B cell (primary cell): ENCODE results near the gene VAV3. TPM values are rescaled to one million over a fixed set of nuclear protein-coding genes. Genes with fewer than 3 reads are reported as not detected.

ENCODE experiments used
- ATAC-seq: fragments of 200-7000 bp; cut with Tn5 transposase; one replicate; pipeline ENCODE4 v1.10.0; 2021; ENCODE audit warnings: low read depth, mild to moderate bottlenecking, moderate number of reproducible peaks, moderate library complexity
- CTCF ChIA-PET: fragments of 350-600 bp; sonication (Branson Sonifier 250); formaldehyde crosslinking; loops from one replicate; lab custom pipeline; 2021; ENCODE audit warnings: antibody characterized with exemption, inconsistent platforms; lab: Charles Lee
- POLR2A ChIA-PET: fragments of 350-600 bp; sonication (Branson Sonifier 250); formaldehyde crosslinking; loops from one replicate; lab custom pipeline; 2021; ENCODE audit warnings: antibody characterized with exemption; lab: Charles Lee
- DNase-seq: peaks from one replicate; pipeline ENCODE4 v3.0.0; 2013
- H2AFZ ChIP-seq: 2 replicates; pipeline ENCODE4 v1.6.1; 2012; ENCODE audit warnings: mild to moderate bottlenecking, low read depth, low read length; ENCODE audit not compliant: insufficient read depth, poor library complexity, severe bottlenecking
- H3K27ac ChIP-seq, 2 donors: 1 replicate in 1 of 2; 2 replicates in 1 of 2; pipeline ENCODE4 v1.5.1; 2012 to 2013; ENCODE audit warnings: low read length in 2 of 2, mild to moderate bottlenecking in 2 of 2, moderate library complexity in 1 of 2
- H3K27me3 ChIP-seq, 4 experiments: fragments of 200-600 bp in 1 of 4; sonication (generic) in 1 of 4; replicated peaks in 1 of 4; 1 replicate in 2 of 4; 2 replicates in 2 of 4; pipeline versions ENCODE4 v1.6.1 to v1.7.0; 2013 to 2016; ENCODE audit warnings: low read length in 3 of 4, mild to moderate bottlenecking in 2 of 4, mixed read lengths in 1 of 4, moderate library complexity in 1 of 4; ENCODE audit not compliant: insufficient read depth in 4 of 4, control insufficient read depth in 3 of 4; ENCODE audit errors: control extremely low read depth in 1 of 4
- H3K36me3 ChIP-seq, 2 experiments: replicated peaks in 1 of 2; 1 replicate in 1 of 2; 2 replicates in 1 of 2; pipeline versions ENCODE4 v1.6.1 to v1.7.1; 2013; ENCODE audit warnings: low read length in 1 of 2; ENCODE audit not compliant: insufficient read depth in 2 of 2, control insufficient read depth in 1 of 2; ENCODE audit errors: control extremely low read depth in 1 of 2, extremely low read depth in 1 of 2
- H3K4me1 ChIP-seq, 2 donors: fragments of 200-600 bp in 1 of 2; sonication (generic) in 1 of 2; 1 replicate in 1 of 2; 2 replicates in 1 of 2; pipeline versions ENCODE4 v1.5.1 to v1.6.1; 2013 to 2017; ENCODE audit warnings: low read length in 2 of 2; ENCODE audit not compliant: control insufficient read depth in 2 of 2, insufficient read depth in 2 of 2
- H3K4me2 ChIP-seq: replicated peaks from 2 replicates; pipeline ENCODE3; 2012; ENCODE audit warnings: mild to moderate bottlenecking, low read depth, low read length; ENCODE audit not compliant: poor library complexity, severe bottlenecking
- H3K4me3 ChIP-seq, 5 experiments: fragments of 200-600 bp in 1 of 5; sonication (generic) in 1 of 5; 1 replicate in 3 of 5; 2 replicates in 2 of 5; pipeline versions ENCODE4 v1.5.1 to v1.7.0; 2011 to 2016; ENCODE audit warnings: low read length in 4 of 5, mild to moderate bottlenecking in 4 of 5, low read depth in 2 of 5, control low read depth in 1 of 5, moderate library complexity in 1 of 5; ENCODE audit not compliant: insufficient read depth in 1 of 5; ENCODE audit errors: control extremely low read depth in 1 of 5, extremely low read depth in 1 of 5
- H3K79me2 ChIP-seq: fragments of 200-600 bp; sonication (generic); one replicate; pipeline ENCODE4 v1.6.0; 2016; ENCODE audit warnings: low read length; ENCODE audit not compliant: control insufficient read depth, insufficient read depth
- H3K9ac ChIP-seq: fragments of 200-600 bp; sonication (generic); 2 replicates; pipeline ENCODE4 v1.6.1; 2017; ENCODE audit warnings: mild to moderate bottlenecking, low read length, moderate library complexity
- H3K9me3 ChIP-seq, 3 donors: one replicate each; pipeline versions ENCODE4 v1.6.1 to v1.7.1; 2013; ENCODE audit warnings: low read length in 2 of 3; ENCODE audit not compliant: control insufficient read depth in 2 of 3, insufficient read depth in 1 of 3; ENCODE audit errors: control extremely low read depth in 1 of 3
- H4K20me1 ChIP-seq: 2 replicates; pipeline ENCODE4 v1.6.0; 2012; ENCODE audit warnings: mild to moderate bottlenecking, low read length; ENCODE audit not compliant: insufficient read depth, control insufficient read depth, poor library complexity, severe bottlenecking
- H3K27ac Mint-ChIP-seq: one replicate; pipeline ENCODE4 v1.8.0; 2021; ENCODE audit warnings: mixed read lengths
- H3K27me3 Mint-ChIP-seq: one replicate; pipeline ENCODE4 v1.8.0; 2021; ENCODE audit warnings: mixed read lengths
- H3K4me1 Mint-ChIP-seq: one replicate; pipeline ENCODE4 v1.8.0; 2021; ENCODE audit warnings: mixed read lengths
- H3K4me3 Mint-ChIP-seq: one replicate; pipeline ENCODE4 v1.8.0; 2021; ENCODE audit warnings: mixed read lengths
- H3K9me3 Mint-ChIP-seq: one replicate; pipeline ENCODE4 v1.8.0; 2022; ENCODE audit warnings: mixed read lengths; ENCODE audit not compliant: insufficient read depth
- EZH2 ChIP-seq: IDR thresholded peaks from 2 replicates; pipeline ENCODE4 v1.6.1; 2012; ENCODE audit warnings: borderline replicate concordance, low read depth, mild to moderate bottlenecking, moderate library complexity, low read length; ENCODE audit not compliant: insufficient read depth, poor library complexity, severe bottlenecking
- WGBS: methylation state at CpG from one replicate; pipeline ENCODE4 v1.1.5; 2013; ENCODE audit warnings: missing lambda C conversion rate; ENCODE audit not compliant: insufficient coverage; 5-methylcytosine and 5-hydroxymethylcytosine counted together
- intact Hi-C: fragments of 100-400 bp; cut with micrococcal nuclease; formaldehyde crosslinking; loops from one replicate; pipeline ENCODE4 v1.10.0; 2022
- polyA plus RNA-seq: library from polyadenylated mRNA; depleted of rRNA; stranded (reverse); fragments of >200 nt; gene quantifications from 2 replicates; pipeline ENCODE4 v1.2.3, GENCODE V29; 2012
- total RNA-seq, 2 donors: library from RNA; stranded (reverse); fragments of 120-200 nt in 1 of 2; gene quantifications; 1 replicate in 1 of 2; 2 replicates in 1 of 2; pipeline versions ENCODE4 v1.2.3 to v1.2.4, GENCODE V29; 2013 to 2022
- TF ChIP-seq, protein P1 (sequence below): fragments of 200-600 bp; IDR thresholded peaks from one replicate; pipeline ENCODE4 v1.8.0; 2022; ENCODE audit warnings: antibody characterized with exemption, mild to moderate bottlenecking

The VAV3 gene
- total and polyA plus RNA-seq, 2 donors (not counting 1 experiment from before 2014, with no cell fraction given): 14.8 to 32.5 TPM

DNA sequence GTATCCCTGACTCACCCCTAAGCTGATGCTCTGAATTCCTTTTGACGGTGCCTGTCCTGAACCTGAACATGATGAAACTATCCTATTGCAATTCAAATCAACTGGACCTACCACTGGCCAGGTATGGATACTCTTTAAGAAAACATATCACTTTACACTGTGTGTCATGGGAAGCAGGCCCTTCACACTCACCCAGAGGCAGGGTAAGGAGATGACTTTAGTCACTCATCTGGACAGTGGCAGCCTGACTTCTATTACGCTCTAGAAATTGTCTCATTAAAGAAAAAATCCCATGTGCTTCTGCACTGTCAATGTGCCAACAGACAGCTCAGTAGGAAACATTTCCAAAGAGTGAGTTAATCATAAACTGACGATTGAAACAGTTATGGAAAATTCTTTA is 94.3 kb downstream of the VAV3 start:
- intact Hi-C loops: loop anchor here (1.0 kb wide), 1 partner anchor 15 kb away; no protein-coding TSS in a partner anchor
- peaks cover 90% of the 10 kb centered on the region for H3K4me1 Mint-ChIP-seq
- DNase-seq (no peak), ATAC-seq (no peak)
- Histone ChIP-seq H3K9me3 (peaks cover 0 to 2% (median 0%) of the 10 kb centered on the region in 3 donors), H3K4me2 (peak overlapping the region; percentile 68), H2AFZ (no peak overlapping the region), H3K27me3 (no peaks in the 10 kb centered on the region), H3K27ac (peak overlapping the region; percentile 23 to 86), H3K9ac (peak overlapping the region; percentile 16), H3K4me3 (no peak overlapping the region), H3K36me3 (no peaks in the 10 kb centered on the region), H3K4me1 (peaks cover 61 to 74% of the 10 kb centered on the region in 2 donors), H4K20me1 (no peaks in the 10 kb centered on the region), H3K79me2 (peaks cover 81% of the 10 kb centered on the region)
- H3K4me3 Mint-ChIP-seq: peak overlapping the region; percentile 10
- H3K9me3 Mint-ChIP-seq: peaks cover 9% of the 10 kb centered on the region
- TF ChIP-seq, protein P1, sequence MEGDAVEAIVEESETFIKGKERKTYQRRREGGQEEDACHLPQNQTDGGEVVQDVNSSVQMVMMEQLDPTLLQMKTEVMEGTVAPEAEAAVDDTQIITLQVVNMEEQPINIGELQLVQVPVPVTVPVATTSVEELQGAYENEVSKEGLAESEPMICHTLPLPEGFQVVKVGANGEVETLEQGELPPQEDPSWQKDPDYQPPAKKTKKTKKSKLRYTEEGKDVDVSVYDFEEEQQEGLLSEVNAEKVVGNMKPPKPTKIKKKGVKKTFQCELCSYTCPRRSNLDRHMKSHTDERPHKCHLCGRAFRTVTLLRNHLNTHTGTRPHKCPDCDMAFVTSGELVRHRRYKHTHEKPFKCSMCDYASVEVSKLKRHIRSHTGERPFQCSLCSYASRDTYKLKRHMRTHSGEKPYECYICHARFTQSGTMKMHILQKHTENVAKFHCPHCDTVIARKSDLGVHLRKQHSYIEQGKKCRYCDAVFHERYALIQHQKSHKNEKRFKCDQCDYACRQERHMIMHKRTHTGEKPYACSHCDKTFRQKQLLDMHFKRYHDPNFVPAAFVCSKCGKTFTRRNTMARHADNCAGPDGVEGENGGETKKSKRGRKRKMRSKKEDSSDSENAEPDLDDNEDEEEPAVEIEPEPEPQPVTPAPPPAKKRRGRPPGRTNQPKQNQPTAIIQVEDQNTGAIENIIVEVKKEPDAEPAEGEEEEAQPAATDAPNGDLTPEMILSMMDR: no peak
- TF ChIP-seq EZH2: no peak
- peak overlapping the region; percentile 61 for H3K27ac Mint-ChIP-seq
- H3K27me3 Mint-ChIP-seq: no peaks in the 10 kb centered on the region
- ChIA-PET POLR2A (no interaction called here), CTCF (no interaction called here)
- WGBS: no CpG with 5 or more reads among the region's 3 CpGs

DNA sequence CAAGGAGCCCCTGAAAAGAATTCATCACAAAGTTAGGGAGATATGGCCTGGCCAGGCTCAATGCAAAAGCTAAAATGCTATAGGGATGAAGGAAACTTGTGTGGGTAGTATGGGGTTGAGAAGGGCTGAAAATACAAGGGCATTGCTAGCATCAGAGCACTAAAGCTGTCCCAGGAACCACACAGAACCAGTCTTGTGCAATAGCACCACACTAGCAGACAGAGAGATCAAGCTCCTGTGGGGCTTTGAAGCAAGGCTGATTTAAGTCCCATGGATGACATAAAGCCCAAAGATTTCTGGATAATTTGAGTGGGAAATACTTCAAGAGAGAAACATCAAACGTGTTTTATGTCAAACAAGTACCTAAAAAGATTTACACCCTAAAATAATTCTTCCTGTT is 97.1 kb downstream of the VAV3 start:
- H3K4me2 ChIP-seq: no peak overlapping the region
- ChIA-PET POLR2A (no interaction called here), CTCF (interaction anchor here (0.6 kb wide), 1 partner anchor 98 kb away, joined by 3 read pairs; the partner anchor contains the start of gene VAV3)
- Mint-ChIP-seq H3K27ac (peak overlapping the region; percentile 42), H3K27me3 (no peaks in the 10 kb centered on the region), H3K4me1 (peaks cover 88% of the 10 kb centered on the region), H3K9me3 (peaks cover 6% of the 10 kb centered on the region), H3K4me3 (no peak overlapping the region)
- ATAC-seq (no peak), DNase-seq (no peak)
- intact Hi-C loops: loop anchor here (2.0 to 5.0 kb wide), 2 partner anchors 25 to 34 kb away; no protein-coding TSS in a partner anchor
- peaks cover 0 to 2% (median 1%) of the 10 kb centered on the region in 3 donors for H3K9me3 ChIP-seq
- H2AFZ ChIP-seq: no peak overlapping the region
- no CpG with 5 or more reads among the region's 1 CpG for whole genome bisulfite sequencing
- H3K27me3 ChIP-seq: no peaks in the 10 kb centered on the region
- H4K20me1 ChIP-seq: no peaks in the 10 kb centered on the region
- peaks cover 85% of the 10 kb centered on the region for H3K79me2 ChIP-seq
- peaks cover 72 to 74% of the 10 kb centered on the region in 2 donors for H3K4me1 ChIP-seq
- no peak overlapping the region for H3K9ac ChIP-seq
- H3K36me3 ChIP-seq: no peaks in the 10 kb centered on the region
- H3K4me3 ChIP-seq: no peak overlapping the region
- TF ChIP-seq, protein P1: no peak
- no peak for TF ChIP-seq EZH2
- peak overlapping the region in 1 of 2 donors; percentile 66 for H3K27ac ChIP-seq
